CD4-positive, alpha-beta T cell treated with Interleukin-10 for 1 hour (primary cell): ENCODE measurements around the gene CPTP.

Experiments used
- DNase-seq: peaks from one replicate; pipeline ENCODE4 v3.0.0-alpha.2; 2020

Gene CPTP

GRCh38 chr1:1292851-1293250 is 31.8 kb upstream of the CPTP start:
- DNase-seq = no peak

GRCh38 chr1:1293263-1294249 is 31.0 kb upstream of the CPTP start:
- no peak for DNase-seq

- DNase-seq = no peak
These were observed 30.2 kb upstream of the CPTP start for GRCh38 chr1:1294250-1294890.

GRCh38 chr1:1295154-1295923 is 29.3 kb upstream of the CPTP start:
- no peak for DNase-seq

- DNase-seq = no peak
These were observed 28.2 kb upstream of the CPTP start for GRCh38 chr1:1296070-1297061.

- no peak for DNase-seq
These were observed 26.7 kb upstream of the CPTP start for GRCh38 chr1:1297802-1298424.

- DNase-seq = no peak
These were observed 25.5 kb upstream of the CPTP start for GRCh38 chr1:1298861-1299685.

- DNase-seq = peak; percentile 35
These were observed 24.8 kb upstream of the CPTP start for GRCh38 chr1:1299686-1300351.

GRCh38 chr1:1300352-1300739 is 24.3 kb upstream of the CPTP start:
- DNase-seq = no peak

GRCh38 chr1:1302006-1302430 is 22.6 kb upstream of the CPTP start:
- DNase-seq = no peak

- no peak for DNase-seq
These were observed 21.6 kb upstream of the CPTP start for GRCh38 chr1:1302951-1303509.

GRCh38 chr1:1303736-1304135 is 20.9 kb upstream of the CPTP start:
- DNase-seq = no peak

GRCh38 chr1:1304331-1305299 is 20.0 kb upstream of the CPTP start:
- no peak for DNase-seq

- DNase-seq = peak; percentile 69
These were observed 19.1 kb upstream of the CPTP start for GRCh38 chr1:1305300-1306069.

GRCh38 chr1:1306070-1306660 is 18.4 kb upstream of the CPTP start:
- DNase-seq = no peak

GRCh38 chr1:1306661-1307260 is 17.8 kb upstream of the CPTP start:
- no peak for DNase-seq
